COLO668 (cell line): ENCODE results near the gene SHCBP1L.

Experiments
- DNase-seq: peaks from one replicate; lab custom pipeline; 2025; ENCODE audit not compliant: unreplicated experiment; lab: John Stamatoyannopoulos, UW

Gene SHCBP1L

DNA sequence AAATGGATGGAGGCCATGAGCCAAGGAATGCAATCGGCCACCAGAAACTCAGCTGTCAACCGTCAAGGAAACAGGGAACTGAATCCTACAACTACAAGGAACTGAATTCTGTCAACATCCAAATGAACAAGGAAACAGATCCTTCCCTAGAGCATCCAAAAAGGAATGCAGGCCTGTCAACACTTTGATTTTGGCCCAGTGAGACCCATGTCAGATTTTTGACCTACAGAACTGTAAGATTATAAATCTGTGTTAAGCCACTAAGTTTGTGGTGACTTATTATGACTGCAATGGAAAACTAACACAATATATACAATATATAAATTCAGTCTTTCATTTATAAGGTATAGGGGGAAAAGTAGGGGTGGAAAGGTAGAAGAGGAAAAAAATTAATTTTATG, 55.3 kb downstream of the SHCBP1L start:
- DNase-seq, result no peak

DNA sequence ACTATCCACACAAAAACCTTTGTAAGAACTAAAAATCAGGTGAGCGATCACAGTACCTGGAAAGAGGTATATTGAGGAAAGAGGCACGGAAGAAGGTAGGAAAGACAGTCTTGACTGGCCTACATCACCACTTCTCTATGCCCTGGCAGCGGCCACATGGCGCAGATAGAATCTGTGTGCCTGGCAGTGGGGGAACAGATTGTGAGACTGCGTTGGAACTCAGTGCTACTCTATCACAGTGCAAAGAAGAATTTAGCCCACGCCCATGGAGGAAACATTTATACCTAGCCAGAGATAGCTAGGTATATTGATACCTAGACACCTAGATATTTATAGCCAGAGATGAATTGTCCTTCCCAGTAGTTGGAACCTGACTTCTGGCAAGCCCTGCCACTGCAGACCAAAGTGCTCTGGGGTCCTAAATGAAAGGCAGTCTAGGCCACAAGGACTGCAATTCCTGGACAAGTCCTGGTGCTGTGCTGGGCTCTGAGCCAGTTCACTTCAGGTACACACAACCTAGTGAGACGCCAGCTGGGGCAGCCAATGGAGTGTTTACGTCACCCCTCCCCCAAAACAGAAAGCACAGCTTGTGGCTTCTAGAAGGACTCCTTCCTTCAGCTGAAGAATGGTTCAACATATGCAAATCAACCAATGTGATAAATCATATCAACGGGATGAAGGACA, 61.9 kb downstream of the SHCBP1L start:
- DNase-seq, result peak; percentile 61

DNA sequence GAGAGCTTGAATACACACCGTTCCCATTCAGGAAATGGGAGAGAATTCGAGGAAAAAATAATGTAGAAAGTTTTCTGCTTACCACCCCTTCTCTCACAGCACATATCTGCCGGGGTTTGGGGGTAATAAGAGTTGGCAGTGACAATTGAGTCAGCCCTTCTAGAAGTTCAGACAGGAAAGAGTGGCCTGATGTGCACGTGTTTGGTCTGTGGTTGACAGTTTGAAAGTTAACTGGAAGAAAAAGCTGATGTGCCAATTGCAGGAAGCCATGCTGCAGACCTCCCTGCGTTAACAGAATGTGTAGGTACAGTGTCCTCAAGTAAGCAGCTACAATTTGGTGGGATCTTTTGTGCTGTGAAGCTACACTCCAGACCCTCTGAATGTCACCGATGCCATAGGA, 63.0 kb downstream of the SHCBP1L start:
- DNase-seq, result no peak

DNA sequence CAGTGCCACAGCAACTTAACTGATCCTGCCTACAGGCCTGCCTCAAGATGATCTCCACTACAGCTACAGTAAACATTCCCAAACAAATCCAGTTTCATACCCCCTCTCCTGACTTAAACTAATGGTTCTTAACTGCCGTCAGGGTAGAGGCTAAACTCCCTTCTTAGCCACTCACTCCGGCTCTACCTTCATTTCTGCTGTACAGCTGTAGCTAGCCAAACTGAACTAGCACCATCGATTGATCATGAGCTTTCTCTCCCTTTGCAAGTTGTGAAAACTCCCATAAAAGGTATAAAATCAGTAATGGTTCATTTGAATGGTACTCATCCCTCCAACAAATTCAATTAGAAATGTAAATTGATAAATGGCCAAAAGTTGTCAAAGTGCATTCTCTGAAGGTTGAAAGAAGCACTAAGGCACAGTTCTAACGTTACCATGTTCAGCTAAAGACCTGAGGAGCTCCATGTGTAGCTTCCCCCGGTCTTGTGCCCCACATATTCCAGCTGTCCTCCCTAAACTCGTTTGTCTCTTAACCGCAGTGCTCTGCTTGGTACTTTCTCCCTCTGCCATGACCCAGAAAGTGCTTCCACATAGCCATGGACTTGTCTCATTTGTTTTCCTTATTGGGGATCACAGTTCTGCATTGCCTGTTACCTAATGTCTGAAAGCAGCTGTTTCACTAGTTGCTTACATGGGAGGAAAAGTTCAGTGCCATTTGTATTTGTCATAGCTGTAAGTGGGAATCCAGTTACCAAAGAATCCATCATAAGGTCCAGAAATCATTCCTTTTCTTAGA, 64.0 kb downstream of the SHCBP1L start:
- no peak for DNase-seq

DNA sequence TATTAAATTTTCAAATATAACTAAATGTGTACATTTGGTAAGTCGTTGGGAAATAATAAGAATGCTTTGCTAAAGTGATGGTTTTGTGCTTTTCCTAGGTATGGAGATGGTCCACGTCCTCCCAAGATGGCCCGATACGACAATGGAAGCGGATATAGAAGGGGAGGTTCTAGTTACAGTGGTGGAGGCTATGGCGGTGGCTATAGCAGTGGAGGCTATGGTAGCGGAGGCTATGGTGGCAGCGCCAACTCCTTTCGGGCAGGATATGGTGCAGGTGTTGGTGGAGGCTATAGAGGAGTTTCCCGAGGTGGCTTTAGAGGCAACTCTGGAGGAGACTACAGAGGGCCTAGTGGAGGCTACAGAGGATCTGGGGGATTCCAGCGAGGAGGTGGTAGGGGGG, 66.0 kb downstream of the SHCBP1L start:
- DNase-seq, result no peak

DNA sequence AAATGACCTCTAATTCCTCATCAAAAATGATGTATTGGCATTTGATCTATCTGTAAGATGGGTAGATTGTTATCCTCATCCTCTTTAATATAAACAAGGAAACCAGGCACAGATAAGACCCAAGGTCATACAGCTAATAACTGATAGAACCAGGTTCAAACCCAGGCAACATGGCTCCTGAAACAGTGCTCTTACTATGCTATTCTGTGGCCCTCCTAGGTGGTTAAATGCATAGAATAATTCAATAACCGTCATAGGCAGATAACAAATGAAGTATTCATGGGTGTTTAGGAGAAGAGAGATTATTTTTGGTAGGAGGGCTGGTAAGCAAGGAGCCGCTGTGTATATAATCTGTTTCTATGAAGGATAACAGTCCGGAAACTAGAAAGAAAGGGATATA, 67.4 kb downstream of the SHCBP1L start:
- no peak for DNase-seq

DNA sequence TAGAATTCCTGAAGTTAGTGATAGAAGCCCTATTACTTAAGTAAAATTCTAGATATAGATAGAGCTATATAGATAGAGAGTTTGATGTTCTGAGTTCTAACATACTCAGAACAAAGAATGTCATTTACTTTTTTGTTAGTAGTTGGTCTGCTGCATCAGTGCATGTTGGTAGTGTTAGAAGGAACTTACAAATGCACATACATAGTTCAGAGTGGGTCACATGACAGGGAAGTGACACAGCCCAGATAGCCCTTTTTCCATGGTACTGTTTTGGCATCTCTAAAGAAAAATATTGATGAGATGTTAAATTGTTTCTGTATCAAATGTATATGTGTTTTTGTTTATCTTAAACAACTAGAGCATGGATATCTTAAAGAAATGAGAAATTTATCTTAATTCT, 68.1 kb downstream of the SHCBP1L start:
- no peak for DNase-seq

DNA sequence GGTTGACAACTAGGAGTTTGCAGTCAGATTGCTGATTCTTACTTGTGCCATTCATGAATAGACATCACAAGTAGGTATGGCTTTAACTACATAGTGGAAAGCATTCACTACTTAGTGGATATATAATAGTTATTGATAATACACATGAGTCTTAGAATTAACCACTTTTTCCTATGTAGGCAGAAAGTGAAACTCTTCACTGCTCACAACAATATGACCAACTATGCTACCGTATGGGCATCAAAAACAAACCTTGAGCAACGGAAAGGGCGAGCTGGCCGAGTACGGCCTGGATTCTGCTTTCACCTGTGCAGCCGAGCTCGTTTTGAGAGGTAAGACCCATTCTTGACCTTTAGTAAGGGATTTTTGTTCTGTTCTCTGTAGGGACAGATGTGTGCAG, 75.1 kb downstream of the SHCBP1L start:
- no peak for DNase-seq

DNA sequence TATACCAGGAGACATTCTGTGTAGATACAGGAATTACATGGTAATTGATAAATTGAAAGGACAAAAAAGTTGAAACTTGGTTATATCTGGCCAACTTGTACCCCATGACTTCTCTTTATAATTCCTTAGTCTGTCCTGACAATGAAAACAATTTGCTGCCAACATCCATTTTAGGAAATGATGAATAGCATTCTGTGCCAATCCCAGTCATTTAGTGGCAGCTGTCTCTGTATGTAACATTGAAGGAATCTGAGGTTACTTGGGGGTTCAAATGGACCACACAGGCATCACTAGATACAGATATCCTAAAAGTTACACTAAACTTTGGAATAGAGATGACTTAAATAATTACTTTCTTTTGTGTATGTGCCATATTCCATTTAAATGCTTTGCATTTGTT, 75.6 kb downstream of the SHCBP1L start:
- no peak for DNase-seq

DNA sequence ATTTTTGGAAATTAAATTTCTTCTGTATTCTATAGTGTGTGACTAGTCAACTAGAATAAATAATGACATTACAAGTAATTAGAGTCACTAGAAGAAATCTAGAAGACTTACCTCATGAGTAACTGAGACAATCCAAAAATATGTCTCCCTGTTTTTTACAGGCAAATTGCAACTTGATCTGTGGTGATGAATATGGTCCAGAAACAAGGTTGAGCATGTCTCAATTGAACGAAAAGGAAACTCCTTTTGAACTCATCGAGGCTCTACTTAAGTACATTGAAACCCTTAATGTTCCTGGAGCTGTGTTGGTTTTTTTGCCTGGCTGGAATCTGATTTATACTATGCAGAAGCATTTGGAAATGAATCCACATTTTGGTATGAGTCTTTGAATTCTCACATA, 77.1 kb downstream of the SHCBP1L start:
- DNase-seq, result no peak

DNA sequence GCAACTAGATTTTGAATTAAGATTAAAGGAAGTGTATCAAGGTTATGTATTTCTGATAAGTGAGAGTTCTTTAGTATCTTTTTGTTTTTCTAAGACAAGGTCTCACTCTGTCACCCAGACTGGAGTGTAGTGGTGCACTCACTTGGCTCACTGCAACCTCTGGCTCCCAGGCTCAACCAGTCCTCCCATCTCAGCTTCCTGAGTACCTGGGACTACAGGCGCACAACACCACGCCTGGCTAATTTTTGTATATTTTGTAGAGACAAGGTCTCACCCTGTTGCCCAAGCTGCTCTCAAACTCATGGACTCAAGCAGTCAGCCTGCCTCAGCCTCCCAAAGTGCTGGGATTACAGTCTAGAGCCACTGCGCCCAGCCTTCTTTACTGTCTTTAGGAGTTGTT, 80.1 kb downstream of the SHCBP1L start:
- DNase-seq, result no peak

DNA sequence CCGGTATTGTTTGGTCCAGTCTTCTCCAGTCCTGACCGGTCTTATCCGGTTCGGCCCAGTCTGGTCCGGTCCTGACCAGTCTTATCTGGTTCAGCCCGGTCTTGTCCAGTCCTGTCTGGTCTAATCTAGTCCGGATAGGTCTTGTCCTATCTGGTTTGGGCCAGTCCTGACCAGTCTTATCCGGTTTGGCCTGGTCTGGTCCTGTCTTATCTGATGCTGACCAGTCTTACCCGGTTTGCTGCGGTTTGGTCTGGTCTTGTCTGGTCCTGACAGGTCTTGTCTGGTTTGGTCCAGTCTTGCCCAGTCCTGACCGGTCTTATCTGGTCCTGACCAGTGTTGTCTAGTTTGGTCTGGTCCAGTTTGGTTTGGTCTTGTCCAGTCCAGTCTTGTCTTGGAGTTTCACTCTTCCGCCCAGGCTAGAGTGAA, 83.7 kb downstream of the SHCBP1L start:
- no peak for DNase-seq

DNA sequence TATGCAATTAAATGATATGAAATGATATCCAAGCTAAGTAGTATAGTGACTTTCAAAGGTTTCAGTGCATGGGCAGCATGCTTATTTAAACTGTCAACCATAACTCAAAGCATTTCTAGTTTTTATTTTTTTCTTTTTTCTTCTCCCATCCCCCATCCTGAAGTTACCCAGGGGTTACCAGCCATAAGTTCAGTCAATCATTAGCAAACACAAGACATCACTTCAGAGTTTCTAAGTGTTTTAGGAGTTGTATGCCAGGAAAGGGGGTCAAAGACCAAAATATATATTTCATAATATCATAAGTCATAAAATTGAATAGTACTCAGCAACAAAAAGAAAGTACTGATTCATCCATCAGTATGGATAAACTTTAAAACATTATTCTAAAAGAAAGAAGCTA, 85.1 kb downstream of the SHCBP1L start:
- no peak for DNase-seq

DNA sequence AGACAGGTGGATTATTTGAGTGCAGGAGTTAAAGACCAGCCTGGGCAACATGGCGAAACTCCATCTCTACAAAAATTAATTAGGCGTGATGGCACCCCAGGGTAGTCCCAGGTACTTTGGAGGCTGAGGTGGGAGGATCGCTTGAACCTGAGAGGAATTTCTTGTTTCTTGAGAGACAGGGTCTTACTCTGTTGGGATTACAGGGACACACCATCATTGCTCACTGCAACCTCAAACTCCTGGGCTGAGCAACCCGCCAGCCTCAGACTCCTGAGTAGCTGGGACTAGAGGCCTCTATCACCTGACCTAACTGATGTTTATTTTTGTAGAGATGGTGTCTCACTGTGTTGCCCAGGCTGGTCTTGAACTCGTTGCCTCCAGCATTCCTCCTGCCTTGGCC, 89.0 kb downstream of the SHCBP1L start:
- DNase-seq, result no peak

DNA sequence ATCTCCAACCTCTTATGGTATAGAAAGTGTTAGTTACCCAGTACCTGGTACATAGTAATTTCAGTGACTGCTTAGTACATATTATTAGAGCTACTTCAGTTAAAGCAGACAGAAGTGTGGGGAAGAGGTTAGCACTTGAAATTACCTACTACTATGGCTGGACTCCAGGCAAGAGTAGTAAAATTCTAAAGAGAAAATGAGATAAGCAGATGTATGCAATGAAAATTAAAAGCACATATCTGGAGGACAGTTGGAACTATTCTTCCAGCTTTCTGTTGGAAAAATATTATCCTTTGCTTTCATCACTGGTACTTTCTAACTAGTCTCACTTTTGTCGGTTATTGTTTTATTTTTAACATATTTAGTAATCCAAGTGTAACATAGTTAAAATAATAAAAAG, 90.1 kb downstream of the SHCBP1L start:
- DNase-seq, result no peak

DNA sequence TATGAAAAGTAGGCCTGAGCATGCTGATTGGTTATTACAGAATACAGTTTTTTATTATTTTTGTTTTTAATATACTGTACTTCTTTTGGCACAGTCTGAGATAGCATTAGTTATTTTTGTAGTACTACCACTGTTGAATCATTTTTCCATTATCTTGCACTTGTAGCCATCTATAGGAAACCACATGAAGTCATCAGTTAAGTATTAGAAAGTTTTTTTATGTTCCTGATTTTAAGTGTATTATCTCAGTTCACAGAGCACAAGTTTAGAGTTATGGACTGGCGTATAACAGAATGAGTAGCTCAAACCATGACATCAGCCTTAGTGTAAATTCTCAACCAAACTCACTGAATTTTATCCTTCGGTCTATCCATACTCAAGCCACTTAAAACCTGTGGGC, 91.0 kb downstream of the SHCBP1L start:
- no peak for DNase-seq

DNA sequence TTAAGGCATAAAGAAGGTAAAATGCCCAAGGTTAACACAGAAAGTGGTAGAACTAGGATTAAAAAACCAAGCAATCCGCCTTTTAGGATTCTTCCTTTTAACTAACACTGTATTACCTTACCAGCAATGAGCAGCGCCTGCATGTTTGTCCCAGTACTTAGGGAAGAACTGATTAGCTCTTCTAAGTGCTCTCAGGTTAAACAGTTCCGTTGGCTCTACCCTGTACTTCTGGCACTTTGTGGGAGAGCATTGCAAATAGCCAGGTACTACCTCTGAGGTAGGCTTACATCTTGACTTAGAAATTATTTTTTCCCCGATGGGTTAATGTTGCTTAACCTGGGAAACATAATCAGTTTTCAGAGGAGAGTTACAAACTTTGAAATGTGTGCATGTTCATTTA, 92.3 kb downstream of the SHCBP1L start:
- no peak for DNase-seq

DNA sequence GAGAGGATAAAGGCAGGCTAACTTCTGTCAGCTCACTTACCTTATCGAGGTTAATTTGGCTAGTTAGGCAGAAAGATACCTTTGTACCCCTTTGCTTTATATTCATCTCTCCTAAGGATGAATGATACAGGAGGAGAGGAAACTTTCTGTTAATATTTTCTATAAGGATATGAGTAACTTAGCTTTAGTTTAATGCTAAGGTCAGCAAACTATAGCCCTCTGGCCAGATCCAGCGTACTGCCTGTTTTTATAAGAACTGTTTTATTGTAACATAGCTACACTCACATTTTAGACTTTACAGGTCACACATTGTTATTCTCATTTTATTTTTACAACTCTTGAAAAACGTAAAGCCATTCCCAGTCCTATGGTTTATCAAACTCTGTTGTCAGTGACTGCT, 95.8 kb downstream of the SHCBP1L start:
- DNase-seq, result no peak

DNA sequence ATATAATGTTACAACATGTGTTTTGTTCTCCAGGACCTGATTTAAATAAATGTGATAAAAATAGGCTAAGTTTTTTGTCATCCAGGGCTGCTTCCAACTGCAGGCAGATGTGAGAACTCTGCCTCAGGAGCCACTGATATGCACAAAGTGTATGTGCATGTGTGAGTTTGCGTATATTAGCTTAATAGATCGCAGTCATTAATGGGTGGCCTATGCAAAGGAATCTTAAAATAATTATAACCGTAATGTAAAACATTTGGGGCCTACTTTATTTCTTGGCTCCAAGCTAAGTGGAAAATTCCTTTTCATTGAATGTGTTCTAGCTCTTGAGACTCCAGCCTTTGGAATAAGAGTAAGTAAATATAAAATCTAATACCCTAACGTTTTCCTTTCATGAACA, 97.1 kb downstream of the SHCBP1L start:
- no peak for DNase-seq

DNA sequence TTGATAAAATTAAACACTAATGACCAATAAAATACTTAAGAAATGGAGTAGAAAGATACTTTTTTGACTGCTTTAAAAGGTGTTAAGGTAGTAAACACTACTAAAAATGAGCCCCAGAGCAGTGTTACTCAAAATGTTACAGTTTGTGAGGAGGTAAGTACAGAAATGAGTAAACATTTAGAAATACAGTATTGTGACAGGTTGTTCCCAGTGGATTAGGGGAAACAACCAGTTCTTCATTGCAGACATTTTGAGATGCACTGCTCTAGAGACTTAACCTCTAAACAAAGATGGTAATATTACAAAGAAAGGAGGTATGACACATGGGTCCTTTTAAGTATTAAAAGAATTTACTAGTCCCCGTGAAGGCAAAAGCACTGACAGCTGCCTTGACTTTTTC, 101.1 kb downstream of the SHCBP1L start:
- no peak for DNase-seq

DNA sequence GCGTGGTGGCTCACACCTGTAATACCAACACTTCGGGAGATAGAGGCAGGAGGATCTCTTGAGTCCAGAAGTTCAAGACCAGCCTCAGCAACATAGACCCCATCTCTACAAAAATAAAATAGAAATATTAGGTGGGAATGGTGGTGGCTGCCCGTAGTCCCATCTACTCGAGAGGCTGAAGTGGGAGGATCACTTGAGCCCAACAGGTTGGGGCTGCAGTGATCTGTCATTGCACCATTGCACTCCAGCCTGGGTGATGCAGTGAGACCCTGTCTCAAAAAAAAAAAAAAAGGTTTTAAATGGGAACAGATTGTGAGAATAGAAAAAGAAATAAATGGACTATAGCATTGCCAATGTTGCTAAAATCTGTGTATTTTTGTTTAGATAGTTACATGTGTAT, 102.6 kb downstream of the SHCBP1L start:
- no peak for DNase-seq
